Esophagus squamous epithelium (tissue), 4 donors: Measurements from ENCODE around the gene PHPT1.

ENCODE experiments used
- CTCF ChIP-seq, 6 experiments: fragments of 450-650 bp in 4 of 6; fragments of 200-600 bp in 2 of 6; sonication (generic) in 2 of 6; IDR thresholded peaks; one replicate each; pipeline ENCODE4 v1.5.1; 2016 to 2019; ENCODE audit warnings: antibody characterized with exemption in 6 of 6, mild to moderate bottlenecking in 4 of 6, moderate library complexity in 4 of 6
- POLR2A ChIP-seq, 4 donors: fragments of 450-650 bp; IDR thresholded peaks; one replicate each; pipeline ENCODE4 v1.6.1; 2017; ENCODE audit warnings: antibody characterized with exemption in 4 of 4, mild to moderate bottlenecking in 4 of 4, moderate library complexity in 3 of 4

GRCh38 chr9:136803551-136804508 lies 45.4 kb upstream of the PHPT1 start:
- TF ChIP-seq POLR2A (IDR thresholded peaks at IDR 0.05) (no peak), CTCF (IDR thresholded peaks at IDR 0.05) (no peak)
